OCI-LY1 (cell line): ENCODE results near the gene CCNQ.

ENCODE experiments used
- H2AFZ ChIP-seq: fragments of 200-600 bp; sonication (generic), shearing (Covaris generic); 2 replicates; pipeline ENCODE4 v1.6.0; 2014; ENCODE audit warnings: antibody characterized with exemption, mild to moderate bottlenecking, low read length
- H3F3A ChIP-seq: fragments of 200-600 bp; sonication (generic), shearing (Covaris generic); 2 replicates; pipeline ENCODE4 v1.6.0; 2014; ENCODE audit warnings: mild to moderate bottlenecking, antibody characterized with exemption, low read length, moderate library complexity; ENCODE audit not compliant: insufficient read depth
- H3K27ac ChIP-seq: fragments of 200-600 bp; sonication (generic); 2 replicates; pipeline ENCODE4 v1.5.1; 2014; ENCODE audit warnings: low read length, mixed run types, mild to moderate bottlenecking, low read depth; ENCODE audit not compliant: poor library complexity, severe bottlenecking
- H3K27me3 ChIP-seq: fragments of 200-600 bp; sonication (generic); 2 replicates; pipeline ENCODE4 v1.6.0; 2014; ENCODE audit warnings: antibody characterized with exemption, mild to moderate bottlenecking, low read length, moderate library complexity; ENCODE audit not compliant: insufficient read depth
- H3K36me3 ChIP-seq: fragments of 200-600 bp; sonication (generic); 2 replicates; pipeline ENCODE4 v1.6.1; 2014; ENCODE audit warnings: mild to moderate bottlenecking, antibody characterized with exemption, low read length, moderate library complexity, mixed read lengths; ENCODE audit not compliant: insufficient read depth
- H3K4me1 ChIP-seq: fragments of 200-600 bp; sonication (generic); 2 replicates; pipeline ENCODE4 v1.5.1; 2014; ENCODE audit warnings: mild to moderate bottlenecking, low read length, moderate library complexity; ENCODE audit not compliant: insufficient read depth, severe bottlenecking
- H3K4me2 ChIP-seq: fragments of 200-600 bp; sonication (generic), shearing (Covaris generic); 2 replicates; pipeline ENCODE4 v1.6.1; 2014; ENCODE audit warnings: low read length
- H3K4me3 ChIP-seq: fragments of 200-600 bp; sonication (generic); 2 replicates; pipeline ENCODE4 v1.5.1; 2014; ENCODE audit warnings: low read length, low read depth, mild to moderate bottlenecking, mixed read lengths; ENCODE audit not compliant: poor library complexity, severe bottlenecking
- H3K79me2 ChIP-seq: fragments of 200-600 bp; shearing (Covaris generic); 2 replicates; pipeline ENCODE4 v1.6.1; 2016; ENCODE audit warnings: mixed run types, low read length, mixed read lengths; ENCODE audit not compliant: insufficient read depth
- H3K9ac ChIP-seq: fragments of 200-600 bp; sonication (generic), shearing (Covaris generic); 2 replicates; pipeline ENCODE4 v1.6.1; 2014; ENCODE audit warnings: mild to moderate bottlenecking, low read length, mixed read lengths
- H3K9me2 ChIP-seq: fragments of 200-600 bp; sonication (generic), shearing (Covaris generic); 2 replicates; pipeline ENCODE4 v1.6.1; 2014; ENCODE audit warnings: low read depth, mild to moderate bottlenecking, low read length, mixed read lengths
- H3K9me3 ChIP-seq: fragments of 200-600 bp; shearing (Covaris generic); 2 replicates; pipeline ENCODE4 v1.6.1; 2014; ENCODE audit warnings: low read length, mixed read lengths
- H4K20me1 ChIP-seq: fragments of 200-600 bp; sonication (generic), shearing (Covaris generic); 2 replicates; pipeline ENCODE4 v1.6.0; 2016; ENCODE audit warnings: mild to moderate bottlenecking, low read length; ENCODE audit not compliant: insufficient read depth
- CTCF ChIP-seq: fragments of 200-600 bp; sonication (generic), shearing (Covaris generic); IDR thresholded peaks from 2 replicates; pipeline ENCODE4 v1.5.1; 2017; ENCODE audit warnings: mild to moderate bottlenecking, antibody characterized with exemption, low read length, moderate library complexity, mixed read lengths
- EZH2 ChIP-seq: fragments of 200-600 bp; sonication (generic), shearing (Covaris generic); IDR thresholded peaks from 2 replicates; pipeline ENCODE4 v1.8.0; 2017; ENCODE audit warnings: borderline replicate concordance, mixed run types, mild to moderate bottlenecking, antibody characterized with exemption, low read length, moderate library complexity, mixed read lengths

CCNQ gene

GRCh38 chrX:153610836-153611213, 11.9 kb upstream of the CCNQ start:
- no peak overlapping the region for H3K9ac ChIP-seq
- no peaks in the 10 kb centered on the region for H3K36me3 ChIP-seq
- no peaks in the 10 kb centered on the region for H3K27me3 ChIP-seq
- peak overlapping the region; percentile 73; the same call in 1 of the 2 replicates for H3K4me2 ChIP-seq
- peaks cover 7% of the 10 kb centered on the region for H3K4me1 ChIP-seq
- no peaks in the 10 kb centered on the region for H3K79me2 ChIP-seq
- H3F3A ChIP-seq = no peaks in the 10 kb centered on the region
- H2AFZ ChIP-seq = no peak overlapping the region
- H3K27ac ChIP-seq = no peak overlapping the region
- H3K9me2 ChIP-seq = no peaks in the 10 kb centered on the region
- H3K9me3 ChIP-seq = no peaks in the 10 kb centered on the region
- no peak for TF ChIP-seq EZH2
- TF ChIP-seq CTCF = no peak
- H4K20me1 ChIP-seq = no peaks in the 10 kb centered on the region
- H3K4me3 ChIP-seq = peak overlapping the region; percentile 56

- Histone ChIP-seq H3K9me3 (no peaks in the 10 kb centered on the region), H3K4me1 (peaks cover 7% of the 10 kb centered on the region), H3K79me2 (no peaks in the 10 kb centered on the region), H3F3A (no peaks in the 10 kb centered on the region), H3K36me3 (no peaks in the 10 kb centered on the region), H2AFZ (no peak overlapping the region), H4K20me1 (no peaks in the 10 kb centered on the region), H3K9me2 (no peaks in the 10 kb centered on the region), H3K9ac (peak overlapping the region; percentile 54; the same call in 1 of the 2 replicates), H3K27ac (no peak overlapping the region), H3K27me3 (no peaks in the 10 kb centered on the region), H3K4me2 (peak overlapping the region; percentile 73), H3K4me3 (peak overlapping the region; percentile 56)
- TF ChIP-seq CTCF (peak; percentile 64), EZH2 (no peak)
These were observed 11.2 kb upstream of the CCNQ start for GRCh38 chrX:153609917-153610835.

GRCh38 chrX:153608806-153609205, 9.9 kb upstream of the CCNQ start:
- Histone ChIP-seq H3K79me2 (no peaks in the 10 kb centered on the region), H4K20me1 (no peaks in the 10 kb centered on the region), H3K9me2 (no peaks in the 10 kb centered on the region), H3K27me3 (no peaks in the 10 kb centered on the region), H3K4me3 (no peak overlapping the region), H3K9ac (no peak overlapping the region), H3F3A (no peaks in the 10 kb centered on the region), H3K36me3 (no peaks in the 10 kb centered on the region), H3K4me1 (peaks cover 7% of the 10 kb centered on the region), H2AFZ (no peak overlapping the region), H3K27ac (no peak overlapping the region), H3K4me2 (no peak overlapping the region), H3K9me3 (no peaks in the 10 kb centered on the region)
- no peak for TF ChIP-seq EZH2
- no peak for TF ChIP-seq CTCF
